Fibroblast of pulmonary artery (primary cell): Measurements from ENCODE around the gene ITGAV.
A peak's percentile ranks its signal among the peaks of the same experiment; 100 is the strongest.

Source experiments
- DNase-seq: peaks from one replicate; pipeline ENCODE4 v3.0.0-alpha.2; 2010; ENCODE audit warnings: low read depth
- H3K4me3 ChIP-seq: replicated peaks from 2 replicates; pipeline ENCODE4 v1.5.1; 2011; ENCODE audit warnings: low read depth, mild to moderate bottlenecking, control low read depth, low read length, moderate library complexity
- CTCF ChIP-seq: IDR thresholded peaks from 2 replicates; pipeline ENCODE4 v1.5.1; 2011; ENCODE audit warnings: mild to moderate bottlenecking, control low read depth, low read length, inconsistent platforms; ENCODE audit errors: missing control alignments

ITGAV gene

DNA sequence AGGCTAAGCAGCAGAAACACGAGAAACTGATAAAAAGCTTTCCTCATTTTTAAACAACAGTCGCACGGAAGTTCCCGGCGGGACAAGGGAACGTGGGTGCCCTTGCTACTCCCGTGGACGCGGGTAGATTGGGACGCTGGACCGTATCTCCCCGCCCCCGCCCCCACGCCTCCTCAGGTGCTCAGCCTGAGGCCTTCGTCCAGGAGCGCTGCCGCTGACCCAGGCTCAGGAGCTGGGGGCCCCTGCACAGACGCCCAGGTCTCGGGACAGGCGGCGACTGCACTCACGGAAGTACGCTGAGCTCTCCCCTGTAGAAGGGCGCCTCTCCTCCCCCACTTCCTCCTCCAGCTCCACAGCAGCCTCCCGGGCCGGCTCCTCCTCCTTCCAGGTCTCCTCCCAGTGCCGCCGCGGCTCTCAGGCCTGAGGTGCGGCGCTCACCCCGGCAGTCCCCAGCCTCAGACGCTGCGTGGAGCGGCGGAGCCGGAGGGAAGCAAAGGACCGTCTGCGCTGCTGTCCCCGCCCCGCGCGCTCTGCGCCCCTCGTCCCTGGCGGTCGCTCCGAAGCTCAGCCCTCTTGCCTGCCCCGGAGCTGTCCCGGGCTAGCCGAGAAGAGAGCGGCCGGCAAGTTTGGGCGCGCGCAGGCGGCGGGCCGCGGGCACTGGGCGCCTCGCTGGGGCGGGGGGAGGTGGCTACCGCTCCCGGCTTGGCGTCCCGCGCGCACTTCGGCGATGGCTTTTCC lies at the start of gene ITGAV:
TSS of gene ITGAV (plus strand) at position 445 of the 738 bp plus-strand sequence. CDS start at position 728, 283 bp downstream.
- H3K4me3 ChIP-seq: peak within 1 kb of the TSS; percentile 74
- TF ChIP-seq CTCF: no peak
- peak; percentile 95 for DNase-seq

GRCh38 chr2:186540941-186541340 lies 48.9 kb upstream of the ITGAV start:
- no peak for TF ChIP-seq CTCF
- no peak overlapping the region for H3K4me3 ChIP-seq
- no peak for DNase-seq

DNA sequence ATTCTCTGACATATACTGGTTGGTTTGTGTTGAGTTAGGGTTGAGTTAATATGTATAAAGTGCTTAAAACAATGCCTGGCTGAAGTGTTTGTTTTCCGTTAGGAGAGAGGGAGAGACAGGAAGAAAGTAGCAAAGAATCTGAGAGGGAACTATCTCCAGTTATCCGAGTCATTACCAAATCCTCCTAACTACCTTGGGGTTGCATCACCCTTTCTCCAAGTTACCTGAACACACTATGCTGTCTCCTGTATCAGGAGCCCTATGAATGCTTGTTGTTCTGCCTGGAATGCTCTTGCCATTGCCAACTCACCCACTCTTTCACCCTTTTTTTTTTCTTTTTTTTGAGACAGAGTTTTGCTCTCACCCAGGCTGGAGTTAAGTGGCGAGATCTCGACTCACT lies 47.9 kb upstream of the ITGAV start:
- no peak overlapping the region for H3K4me3 ChIP-seq
- TF ChIP-seq CTCF: no peak
- no peak for DNase-seq

GRCh38 chr2:186543561-186544131 lies 46.2 kb upstream of the ITGAV start:
- peak; percentile 71 for DNase-seq
- peak overlapping the region; percentile 6 for H3K4me3 ChIP-seq
- TF ChIP-seq CTCF: no peak

DNA sequence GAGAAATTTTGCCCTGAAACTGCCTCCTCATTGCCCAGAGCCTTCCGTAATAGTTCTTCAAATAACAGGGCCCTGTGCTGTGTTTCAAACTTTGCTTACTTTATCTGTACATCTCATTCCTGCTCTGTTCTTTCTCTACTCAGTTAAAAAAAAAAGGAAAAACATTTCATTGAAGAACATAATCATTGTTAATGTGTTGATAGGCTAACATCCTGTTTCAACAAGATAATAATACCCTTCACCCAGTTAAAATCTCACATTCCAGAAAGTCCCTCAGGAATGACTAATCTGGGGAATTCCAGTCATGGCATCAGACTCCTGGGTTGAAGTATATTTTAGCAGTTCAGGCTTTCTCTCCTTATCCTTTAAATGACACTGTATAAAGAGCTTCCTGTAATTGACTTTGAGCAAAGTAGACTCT lies 45.6 kb upstream of the ITGAV start:
- TF ChIP-seq CTCF: no peak
- H3K4me3 ChIP-seq: peak overlapping the region; percentile 6
- DNase-seq: peak; percentile 95

GRCh38 chr2:186546846-186547245 lies 43.0 kb upstream of the ITGAV start:
- DNase-seq: peak; percentile 56
- no peak overlapping the region for H3K4me3 ChIP-seq
- TF ChIP-seq CTCF: no peak
